Activated CD8-positive, alpha-beta memory T cell treated with anti-CD3 and anti-CD28 coated beads for 4 hours (primary cell): ENCODE measurements around the gene CAMSAP3.

Experiments
- DNase-seq, 2 donors: peaks; one replicate each; pipeline ENCODE4 v3.0.0-alpha.2; 2020; ENCODE audit warnings: low read depth in 2 of 2

The CAMSAP3 gene

DNA sequence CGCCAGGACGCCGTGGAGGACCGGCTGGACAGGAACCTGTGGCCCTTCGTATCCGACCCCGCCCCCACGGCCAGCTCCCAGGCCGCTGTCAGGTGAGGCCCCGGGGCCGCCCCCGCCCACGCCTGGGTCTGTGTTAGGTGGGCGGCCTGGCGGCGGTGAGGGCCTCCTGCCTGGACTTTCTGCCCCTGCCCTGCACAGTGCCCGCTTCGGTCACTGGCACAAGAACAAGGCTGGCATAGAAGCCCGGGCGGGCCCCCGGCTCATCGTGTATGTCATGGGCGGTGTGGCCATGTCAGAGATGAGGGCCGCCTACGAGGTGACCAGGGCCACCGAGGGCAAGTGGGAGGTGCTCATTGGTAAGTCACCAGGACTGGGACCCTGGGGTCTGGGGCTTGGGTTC, 51.5 kb downstream of the CAMSAP3 start:
- DNase-seq, result no peak

DNA sequence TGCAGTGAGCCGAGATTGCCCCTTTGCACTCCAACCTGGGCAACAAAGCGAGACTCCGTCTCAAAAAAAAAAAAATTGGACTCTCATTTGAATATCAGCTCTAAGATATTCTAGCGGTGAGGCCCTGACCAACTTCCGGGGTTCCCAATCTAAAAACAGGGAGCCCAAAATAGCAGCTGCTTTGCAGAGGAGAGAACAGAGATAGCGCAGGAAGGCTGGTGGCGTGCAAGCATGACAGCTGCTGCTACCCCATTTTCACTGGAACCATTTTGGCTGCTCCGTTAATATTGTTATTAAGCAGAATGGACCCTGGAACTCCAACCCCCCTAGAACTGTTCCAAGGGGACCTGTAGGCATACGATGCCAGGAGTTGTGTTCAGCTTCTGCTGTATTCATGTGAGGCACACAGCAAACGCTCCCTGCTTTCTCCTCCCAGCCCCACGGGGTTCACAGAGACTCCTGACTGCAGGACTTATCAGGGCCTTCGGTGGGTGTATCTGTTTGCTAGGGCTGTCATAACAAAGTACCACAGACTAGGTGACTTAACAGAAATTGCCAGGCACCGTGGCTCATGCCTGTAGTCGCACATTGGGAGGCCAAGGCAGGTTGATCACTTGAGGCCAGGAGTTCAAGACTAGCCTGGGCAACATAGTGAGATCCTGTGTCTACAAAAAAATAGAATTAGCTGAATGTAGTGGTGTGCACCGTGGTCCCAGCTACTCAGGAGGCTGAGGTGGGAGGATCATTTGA, 52.8 kb downstream of the CAMSAP3 start:
- no peak for DNase-seq

DNA sequence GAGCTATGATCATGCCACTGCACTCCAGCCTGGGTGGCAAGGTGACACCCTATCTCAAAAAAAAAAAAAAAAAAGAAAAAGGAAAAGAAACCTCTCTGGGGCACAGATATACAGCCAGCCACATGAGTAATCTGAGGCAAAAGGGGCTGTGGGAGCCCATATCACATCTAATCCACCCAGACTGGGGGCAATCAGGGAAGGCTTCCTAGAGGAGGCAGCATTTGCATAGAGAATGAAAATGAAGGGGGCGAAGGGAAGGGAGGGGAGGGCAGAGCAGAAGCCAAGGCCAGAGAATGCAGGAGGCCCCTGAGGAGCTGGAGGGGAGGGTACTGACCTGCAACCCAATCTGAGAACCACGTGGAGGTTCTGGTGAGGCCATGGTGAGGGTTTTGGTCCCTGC, 54.5 kb downstream of the CAMSAP3 start:
- DNase-seq, result no peak

DNA sequence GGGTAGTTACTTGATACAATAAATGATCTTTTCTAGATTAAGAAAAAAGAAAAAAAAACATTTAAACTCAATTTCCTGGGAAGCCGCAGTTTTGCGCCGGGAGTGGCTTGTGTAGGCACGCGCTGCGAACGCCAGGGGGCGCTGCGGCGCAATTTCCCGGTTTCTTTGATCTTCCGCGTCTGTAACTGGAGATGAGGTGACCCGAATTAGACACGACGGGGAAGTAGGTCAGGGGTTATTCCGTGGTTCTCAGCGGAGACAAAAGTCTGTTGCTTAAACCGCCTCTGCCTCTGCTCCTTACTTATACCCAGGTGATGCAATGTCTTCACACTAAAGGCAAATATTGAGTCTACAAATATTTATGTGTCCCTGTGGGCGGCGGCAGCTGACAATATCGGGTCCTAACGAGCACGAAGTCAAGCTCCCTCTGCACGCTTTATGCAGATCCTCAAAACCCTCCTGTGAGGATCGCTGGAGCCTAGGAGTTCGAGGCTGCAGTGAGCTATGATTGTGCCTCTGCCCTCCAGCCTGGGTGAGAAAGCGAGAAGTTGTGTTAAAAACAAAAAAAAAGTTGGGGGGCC, 56.5 kb downstream of the CAMSAP3 start:
- DNase-seq, result peak; percentile 67 to 80

DNA sequence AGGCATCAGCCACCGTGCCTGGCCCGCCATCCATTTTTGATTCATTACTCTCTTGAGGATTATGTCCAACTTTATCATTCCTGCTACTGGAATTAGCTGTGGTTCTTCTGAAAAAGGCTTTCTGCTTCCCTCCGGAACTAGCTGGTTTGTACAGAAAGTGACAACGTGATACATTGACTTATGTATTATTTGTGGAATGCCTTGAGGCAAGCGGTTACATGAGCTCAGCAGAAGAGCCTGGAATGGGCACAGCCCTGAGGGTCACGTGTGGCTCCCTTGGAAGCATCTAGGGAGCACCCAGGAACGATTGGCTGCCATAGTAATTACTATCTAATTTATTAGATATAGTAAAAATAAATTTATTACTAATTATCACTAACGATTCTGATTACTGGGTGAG, 58.7 kb downstream of the CAMSAP3 start:
- DNase-seq, result no peak

DNA sequence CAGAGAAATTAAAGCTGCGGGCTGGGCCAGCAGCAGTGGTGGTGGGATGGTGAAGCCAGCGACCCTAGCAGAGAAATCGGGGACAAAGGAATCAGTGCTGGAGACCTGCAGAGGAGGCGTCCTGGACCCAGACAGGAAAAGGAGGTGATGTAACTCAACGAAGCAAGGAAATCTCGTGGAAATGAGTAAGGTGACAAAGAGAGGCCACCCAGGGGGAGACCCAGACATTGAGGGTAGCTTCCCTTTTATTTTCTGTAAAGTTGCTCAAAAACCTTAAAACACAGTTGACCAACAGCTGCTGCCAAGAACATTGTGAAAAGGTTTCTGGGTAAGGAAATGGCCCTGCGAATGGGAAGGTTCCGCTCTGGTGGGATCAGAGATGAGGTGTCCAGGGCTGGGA, 59.9 kb downstream of the CAMSAP3 start:
- no peak for DNase-seq

DNA sequence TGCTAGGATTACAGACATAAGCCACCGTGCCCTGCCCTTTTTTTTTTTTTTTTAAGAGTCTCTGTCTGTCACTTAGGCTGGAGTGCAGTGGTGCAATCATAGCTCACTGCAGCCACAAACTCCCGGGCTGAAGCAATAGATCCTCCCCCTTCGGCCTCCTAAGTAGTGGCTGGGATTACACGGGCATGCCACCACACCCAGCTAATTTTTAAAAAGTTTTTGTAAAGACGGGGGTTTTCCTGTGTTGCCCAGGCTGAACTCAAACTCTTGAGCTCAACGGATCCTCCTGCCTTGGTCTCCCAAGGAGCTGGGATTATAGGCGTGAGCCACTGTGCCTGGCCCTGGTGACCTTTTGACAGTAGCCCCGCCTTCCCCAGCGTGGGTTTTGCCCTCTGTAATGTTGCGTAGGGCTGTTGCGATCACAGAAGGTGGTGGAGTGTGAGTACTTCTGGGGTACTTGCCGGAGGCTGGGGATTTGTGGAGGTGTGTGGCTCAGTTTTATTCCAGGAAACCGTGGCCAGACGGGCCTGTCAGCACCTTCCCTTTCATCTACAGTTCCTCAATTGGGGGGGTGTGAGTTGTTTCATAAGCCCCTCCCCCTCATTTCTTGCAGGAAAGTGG, 61.6 kb downstream of the CAMSAP3 start:
- no peak for DNase-seq

DNA sequence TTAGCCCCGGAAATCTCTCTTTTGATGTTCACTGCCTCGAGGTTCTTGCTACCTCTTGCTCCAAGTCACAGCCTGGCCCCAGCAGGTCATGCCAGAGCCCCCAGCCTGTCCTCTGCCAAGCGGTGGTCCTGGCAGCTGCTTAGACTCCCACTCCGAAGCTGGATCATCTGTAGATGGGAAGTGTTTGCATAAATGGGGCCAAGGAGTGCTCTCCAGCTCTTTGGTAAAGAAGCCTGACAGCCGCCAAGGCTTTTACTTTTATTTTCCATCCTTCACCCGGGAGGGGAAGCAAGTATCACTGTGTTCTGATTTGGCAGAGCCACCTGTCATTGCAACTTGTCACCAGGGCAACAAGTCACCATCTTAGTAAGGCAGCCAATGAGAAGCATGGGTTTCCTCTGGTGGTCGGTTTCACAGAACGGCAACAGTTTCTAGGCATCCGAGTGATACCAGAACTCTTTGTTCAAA, 62.6 kb downstream of the CAMSAP3 start:
- DNase-seq, result no peak

DNA sequence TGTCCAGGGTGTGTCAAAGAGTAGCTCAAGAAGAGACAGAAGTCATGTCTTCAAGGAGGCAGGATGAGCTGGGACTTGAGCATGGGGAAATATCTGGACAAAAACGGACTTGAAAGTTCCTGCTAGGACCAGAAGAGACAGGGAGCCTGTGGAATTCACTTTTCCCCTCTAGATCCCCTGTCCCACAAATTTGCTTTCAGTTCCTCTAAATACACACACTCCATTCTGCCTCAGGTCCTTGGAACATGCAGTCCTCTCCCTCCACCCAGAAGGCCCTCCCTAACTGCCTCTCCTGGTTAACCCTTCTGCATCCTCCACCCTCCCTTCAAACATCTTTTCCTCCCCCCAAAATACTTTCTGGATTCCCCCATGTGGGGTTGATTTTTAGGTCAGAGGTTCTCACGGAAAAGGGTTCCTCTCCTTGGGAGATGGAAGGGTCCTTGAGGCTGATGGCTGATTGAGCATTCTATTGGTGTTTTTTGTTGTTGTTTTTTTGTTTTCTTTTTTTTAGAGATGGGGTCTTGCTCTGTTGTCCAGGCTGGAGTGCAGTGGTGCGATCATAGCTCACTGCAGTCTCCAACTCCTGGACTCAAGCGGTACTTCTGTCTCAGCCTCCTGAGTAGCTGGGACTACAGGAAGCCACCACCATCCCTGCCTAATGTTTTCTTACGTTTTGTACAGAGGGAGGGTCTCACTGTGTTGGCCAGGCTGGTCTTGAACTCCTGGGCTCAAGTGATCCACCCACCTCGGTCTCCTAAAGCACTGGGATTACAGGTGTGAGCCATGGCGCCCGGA, 66.3 kb downstream of the CAMSAP3 start:
- no peak for DNase-seq

DNA sequence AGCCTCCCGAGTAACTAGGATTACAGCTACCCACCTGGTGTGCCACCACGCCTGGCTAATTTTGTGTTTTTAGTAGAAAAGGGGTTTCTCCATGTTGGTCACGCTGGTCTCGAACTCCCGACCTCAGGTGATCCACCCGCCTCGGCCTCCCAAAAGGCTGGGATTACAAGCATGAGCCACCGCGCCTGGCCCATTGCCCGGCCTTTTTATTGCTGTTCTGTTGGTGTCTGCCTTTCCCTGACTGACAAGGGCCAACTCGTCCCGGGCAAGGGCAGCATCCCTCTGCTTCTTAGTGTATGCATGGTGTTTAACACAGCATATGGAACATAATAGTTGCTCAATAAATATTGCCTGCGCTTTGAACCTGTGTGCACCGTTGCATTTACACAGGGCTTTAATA, 67.0 kb downstream of the CAMSAP3 start:
- DNase-seq, result no peak

DNA sequence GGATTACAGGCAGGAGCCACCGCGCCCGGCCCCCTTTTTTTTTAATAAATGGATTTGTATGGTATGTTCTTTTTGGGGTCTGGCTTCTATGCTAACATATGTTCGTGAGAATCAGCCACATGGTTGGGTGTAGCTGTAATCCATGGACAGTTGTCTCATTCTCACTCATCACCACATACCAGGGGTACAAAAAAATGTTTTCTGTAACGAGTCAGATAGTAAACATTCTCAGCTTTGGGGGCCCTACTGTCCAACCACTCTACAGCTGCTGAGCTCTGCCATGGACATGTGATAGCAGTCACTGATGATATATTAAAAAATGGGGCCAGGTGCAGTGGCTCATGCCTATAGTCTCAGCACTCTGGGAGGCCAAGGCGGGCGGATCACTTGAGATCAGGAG, 68.0 kb downstream of the CAMSAP3 start:
- no peak for DNase-seq

DNA sequence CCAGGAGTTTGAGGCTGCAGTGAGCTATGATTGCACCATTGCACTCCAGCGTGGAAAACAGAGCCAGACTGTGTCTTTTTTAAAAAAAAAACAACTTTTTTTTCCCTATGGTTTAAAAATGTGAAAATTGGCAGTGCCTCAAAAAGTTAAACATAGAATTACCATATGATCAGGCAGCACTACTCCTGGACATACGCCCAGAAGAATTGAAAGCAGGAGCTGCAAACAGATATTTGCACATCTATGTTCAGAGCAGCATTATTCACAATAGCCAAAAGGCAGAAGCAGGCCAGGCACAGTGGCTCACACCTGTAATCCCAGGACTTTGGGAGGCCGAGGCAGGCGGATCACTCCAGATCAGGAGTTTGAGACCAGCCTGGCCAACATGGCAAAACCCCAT, 69.4 kb downstream of the CAMSAP3 start:
- DNase-seq, result no peak
